Thyroid gland (tissue), 4 donors: ENCODE data around the gene CUL3. TPM values are rescaled to one million over a fixed set of nuclear protein-coding genes. Genes with fewer than 3 reads are reported as not detected.
"Not testable (repeated sequence)": the region's sequence is repeated elsewhere in the genome, so short reads cannot be mapped to it uniquely, and the experiment has no call there.

Experiments
- DNase-seq, 2 donors: peaks; one replicate each; pipeline ENCODE4 v3.0.0-alpha.2; 2019
- H3K27ac ChIP-seq, 3 donors: fragments of 200-600 bp; sonication (generic); 1 replicate in 2 of 3; 2 replicates in 1 of 3; pipeline ENCODE4 v1.5.1; 2016 to 2019; ENCODE audit warnings: mild to moderate bottlenecking in 1 of 3, moderate library complexity in 1 of 3
- H3K27me3 ChIP-seq: fragments of 200-600 bp; sonication (generic); one replicate; pipeline ENCODE4 v1.5.1; 2019
- H3K36me3 ChIP-seq, 2 donors: fragments of 200-600 bp; sonication (generic); one replicate each; pipeline ENCODE4 v1.5.1; 2016 to 2019
- H3K4me1 ChIP-seq, 2 donors: fragments of 200-600 bp; sonication (generic); one replicate each; pipeline ENCODE4 v1.5.1; 2017 to 2019
- H3K4me3 ChIP-seq, 3 donors: fragments of 200-600 bp; sonication (generic); replicated peaks in 1 of 3; 1 replicate in 2 of 3; 2 replicates in 1 of 3; pipeline ENCODE4 v1.5.1; 2016; ENCODE audit warnings: mild to moderate bottlenecking in 1 of 3
- H3K9me3 ChIP-seq: fragments of 200-600 bp; sonication (generic); one replicate; pipeline ENCODE4 v1.5.1; 2017
- CTCF ChIP-seq, 6 experiments: fragments of 200-600 bp in 3 of 6; fragments of 450-650 bp in 3 of 6; sonication (generic) in 3 of 6; IDR thresholded peaks; one replicate each; pipeline ENCODE4 v1.5.1; 2016 to 2019; ENCODE audit warnings: antibody characterized with exemption in 6 of 6, mild to moderate bottlenecking in 2 of 6, inconsistent platforms in 1 of 6, moderate library complexity in 1 of 6
- POLR2A ChIP-seq, 2 donors: fragments of 450-650 bp; IDR thresholded peaks; one replicate each; pipeline ENCODE4 v1.6.1; 2017; ENCODE audit warnings: antibody characterized with exemption in 2 of 2, mild to moderate bottlenecking in 2 of 2, moderate library complexity in 1 of 2
- WGBS, 2 donors: methylation state at CpG; one replicate each; pipeline ENCODE4 v1.1.5; 2017; 5-methylcytosine and 5-hydroxymethylcytosine counted together
- intact Hi-C: fragments of 100-400 bp; cut with DNase I; formaldehyde crosslinking; loops from one replicate; pipeline ENCODE4 v1.15.1; 2023
- total RNA-seq, 4 donors: library from RNA; depleted of rRNA; stranded (reverse); fragments of >200 nt; gene quantifications; one replicate each; pipeline ENCODE4 v1.2.3, GENCODE V29; 2016

The CUL3 gene
- total RNA-seq, 4 donors from 2014 or later: 91.9 to 122 (median 107) TPM

- Histone ChIP-seq H3K4me3 (no peak overlapping the region), H3K27me3 (no peaks in the 10 kb centered on the region), H3K27ac (no peak overlapping the region), H3K9me3 (no peaks in the 10 kb centered on the region), H3K36me3 (peaks cover 16 to 24% of the 10 kb centered on the region in 2 donors), H3K4me1 (no peaks in the 10 kb centered on the region)
- intact Hi-C loops: no loop called here
- DNase-seq: no peak
- TF ChIP-seq POLR2A (IDR thresholded peaks at IDR 0.05) (no peak), CTCF (IDR thresholded peaks at IDR 0.05) (no peak)
- WGBS, 2 donors: 96 to 100% methylated on average over 1 of the region's 1 CpG
Measured at GRCh38 chr2:224507789-224508188, 77.4 kb downstream of the CUL3 start.

- no peak overlapping the region for H3K27ac ChIP-seq
- H3K4me3 ChIP-seq: no peak overlapping the region
- no peak for DNase-seq
- no peaks in the 10 kb centered on the region for H3K4me1 ChIP-seq
- H3K9me3 ChIP-seq: no peaks in the 10 kb centered on the region
- 98% methylated on average over 1 of the region's 1 CpG for WGBS, 2 donors
- intact Hi-C loops: no loop called here
- TF ChIP-seq POLR2A (IDR thresholded peaks at IDR 0.05) (no peak), CTCF (IDR thresholded peaks at IDR 0.05) (no peak)
- H3K27me3 ChIP-seq: no peaks in the 10 kb centered on the region
- peaks cover 24 to 34% of the 10 kb centered on the region in 2 donors for H3K36me3 ChIP-seq
Measured at GRCh38 chr2:224506494-224506893, 78.7 kb downstream of the CUL3 start.

GRCh38 chr2:224498991-224499390 lies 86.2 kb downstream of the CUL3 start:
- no peak for TF ChIP-seq CTCF (IDR thresholded peaks at IDR 0.05)
- TF ChIP-seq POLR2A (IDR thresholded peaks at IDR 0.05): no peak
- H3K9me3 ChIP-seq: no peaks in the 10 kb centered on the region
- intact Hi-C loops: no loop called here
- WGBS, 2 donors: 88 to 93% methylated on average over 3 of the region's 3 CpGs
- H3K36me3 ChIP-seq: peaks cover 24 to 26% of the 10 kb centered on the region in 2 donors
- H3K4me1 ChIP-seq: no peaks in the 10 kb centered on the region
- no peak overlapping the region for H3K27ac ChIP-seq
- DNase-seq: no peak
- no peaks in the 10 kb centered on the region for H3K27me3 ChIP-seq
- no peak overlapping the region for H3K4me3 ChIP-seq

- no peaks in the 10 kb centered on the region for H3K9me3 ChIP-seq
- H3K27ac ChIP-seq: no peak overlapping the region
- TF ChIP-seq POLR2A (IDR thresholded peaks at IDR 0.05): no peak
- TF ChIP-seq CTCF (IDR thresholded peaks at IDR 0.05): no peak
- H3K27me3 ChIP-seq: no peaks in the 10 kb centered on the region
- WGBS, 2 donors: 98 to 99% methylated on average over 2 of the region's 2 CpGs
- intact Hi-C loops: no loop called here
- no peaks in the 10 kb centered on the region for H3K4me1 ChIP-seq
- DNase-seq: no peak
- H3K4me3 ChIP-seq: no peak overlapping the region
- peaks cover 0 to 7% of the 10 kb centered on the region in 2 donors for H3K36me3 ChIP-seq
Measured at GRCh38 chr2:224492531-224492930, 92.6 kb downstream of the CUL3 start.

- 98% methylated on average over 4 of the region's 4 CpGs for WGBS, 2 donors
- peaks cover 19 to 20% of the 10 kb centered on the region in 2 donors for H3K4me1 ChIP-seq
- H3K9me3 ChIP-seq, H3K27me3 ChIP-seq, DNase-seq, H3K36me3 ChIP-seq, H3K4me3 ChIP-seq, H3K27ac ChIP-seq, intact Hi-C loops: not testable (repeated sequence)
Measured at GRCh38 chr2:224487940-224488339, 97.2 kb downstream of the CUL3 start.
